ENCODE data around the gene JUN.

The JUN gene

DNA sequence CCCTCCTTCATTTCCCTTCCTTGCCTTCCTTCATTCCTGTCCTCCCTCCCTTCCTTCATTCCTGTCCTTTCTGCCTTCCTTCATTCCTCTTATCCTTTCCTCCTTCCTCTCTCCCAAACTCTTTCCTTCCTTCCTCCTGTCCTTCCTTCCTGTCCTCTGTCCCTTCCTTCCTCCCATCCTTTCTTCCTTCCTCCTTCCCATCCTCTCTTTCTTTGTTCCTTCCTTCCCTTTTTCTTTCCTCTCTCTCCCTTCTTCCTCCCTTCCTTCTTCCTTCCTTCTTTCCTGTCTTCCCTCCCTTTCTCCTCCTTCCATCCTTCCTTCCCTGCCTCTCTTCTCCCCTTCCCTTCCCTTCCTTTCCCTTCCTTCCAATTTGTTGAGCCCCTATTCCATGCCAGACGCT is 15.8 kb upstream of the JUN start:
- DNase-seq (ENCODE audit: insufficient read length, low spot score) (no peak), FAIRE-seq (no peak)
- TF ChIP-seq POLR2A (IDR thresholded peaks at IDR 0.05; ENCODE audit: low read depth, low read length), result no peak

DNA sequence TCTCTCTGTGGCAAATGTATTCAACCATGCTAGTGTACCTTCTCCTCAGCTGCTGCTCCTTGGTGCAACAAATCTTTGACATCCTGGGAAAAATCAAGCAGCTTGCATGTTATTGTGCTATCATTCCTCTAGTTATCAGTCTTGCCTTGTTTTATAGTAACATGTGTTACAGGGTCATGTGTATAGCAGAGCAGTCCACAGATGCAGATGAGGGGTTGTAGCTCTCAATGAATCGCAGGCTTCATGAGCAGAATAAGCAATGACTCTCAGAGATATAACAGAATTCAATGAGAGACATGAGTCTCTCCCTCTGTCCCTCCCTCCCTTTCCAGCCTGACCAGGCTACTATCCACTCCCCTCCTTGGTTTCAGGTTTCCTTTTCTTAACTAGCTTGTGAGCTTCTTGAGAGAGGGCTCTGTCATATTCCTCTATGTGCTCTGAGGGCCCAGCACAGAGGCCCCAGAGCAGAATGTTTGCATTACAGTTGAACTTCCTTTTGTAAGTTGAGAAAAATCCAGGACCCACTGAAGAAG is 15.1 kb upstream of the JUN start:
- DNase-seq (ENCODE audit: insufficient read length, low spot score), result no peak
- no peak for FAIRE-seq
- no peak for TF ChIP-seq POLR2A (IDR thresholded peaks at IDR 0.05; ENCODE audit: low read depth, low read length)

DNA sequence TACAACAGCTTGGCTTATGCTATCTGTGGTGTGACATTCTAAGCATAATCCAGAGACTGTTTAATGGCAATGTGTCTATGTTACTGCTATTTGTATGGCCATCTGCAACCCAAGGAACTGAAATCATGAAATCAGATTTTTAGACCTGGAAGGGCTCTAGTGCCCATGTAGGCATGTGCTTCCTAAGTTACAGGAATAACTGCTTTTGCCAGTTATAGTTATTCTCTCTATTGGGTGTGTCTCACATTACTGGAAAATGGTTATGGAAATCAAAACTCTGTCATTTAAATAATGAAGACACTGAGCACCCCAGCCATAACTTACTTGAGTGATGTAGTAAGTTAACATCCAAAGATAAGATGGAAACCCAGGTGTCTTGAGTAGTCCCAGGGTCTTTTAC is 12.6 kb upstream of the JUN start:
- no peak for TF ChIP-seq POLR2A (IDR thresholded peaks at IDR 0.05; ENCODE audit: low read depth, low read length)
- FAIRE-seq (no peak), DNase-seq (ENCODE audit: insufficient read length, low spot score) (no peak)

DNA sequence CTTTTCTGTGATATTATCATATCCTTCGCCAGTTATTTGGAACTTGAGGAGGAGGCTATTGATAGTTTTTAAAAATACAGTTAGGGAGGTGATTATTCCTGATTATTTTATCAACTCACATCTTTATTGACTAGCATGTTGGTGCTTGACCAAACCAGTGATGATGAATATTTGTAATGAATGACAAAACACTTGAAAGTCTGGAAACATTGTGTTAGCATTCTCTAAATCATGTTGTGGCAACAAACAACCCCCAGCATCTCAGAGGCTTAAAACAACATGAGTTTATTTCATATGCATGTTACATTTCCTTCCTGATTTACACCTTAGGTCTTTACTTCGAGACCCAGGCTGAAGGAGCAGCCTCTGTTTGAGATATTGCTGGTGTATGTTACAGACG is 10.7 kb upstream of the JUN start:
- FAIRE-seq, result no peak
- TF ChIP-seq POLR2A (IDR thresholded peaks at IDR 0.05; ENCODE audit: low read depth, low read length), result no peak
- no peak for DNase-seq (ENCODE audit: insufficient read length, low spot score)

DNA sequence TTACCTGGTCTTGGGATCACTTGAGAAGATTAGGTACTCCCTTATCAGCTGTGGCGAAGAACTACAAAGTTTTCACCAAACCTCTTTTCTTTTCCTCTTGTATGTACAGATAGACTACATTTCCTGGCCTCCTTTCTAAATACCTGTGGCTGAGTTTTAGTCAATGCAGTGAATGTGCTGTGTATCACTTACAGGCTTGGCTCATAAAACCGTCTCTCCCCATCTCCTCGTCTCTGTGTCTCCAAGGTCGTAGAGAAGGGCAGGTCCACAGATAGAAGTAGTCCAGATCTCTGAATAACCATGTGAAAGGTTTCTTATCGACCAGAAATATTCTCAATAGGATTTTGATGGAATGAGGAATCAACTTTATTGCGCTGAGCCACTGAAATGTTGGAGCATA is 9.0 kb upstream of the JUN start:
- no peak for TF ChIP-seq POLR2A (IDR thresholded peaks at IDR 0.05; ENCODE audit: low read depth, low read length)
- DNase-seq (ENCODE audit: insufficient read length, low spot score), result no peak
- FAIRE-seq, result no peak

DNA sequence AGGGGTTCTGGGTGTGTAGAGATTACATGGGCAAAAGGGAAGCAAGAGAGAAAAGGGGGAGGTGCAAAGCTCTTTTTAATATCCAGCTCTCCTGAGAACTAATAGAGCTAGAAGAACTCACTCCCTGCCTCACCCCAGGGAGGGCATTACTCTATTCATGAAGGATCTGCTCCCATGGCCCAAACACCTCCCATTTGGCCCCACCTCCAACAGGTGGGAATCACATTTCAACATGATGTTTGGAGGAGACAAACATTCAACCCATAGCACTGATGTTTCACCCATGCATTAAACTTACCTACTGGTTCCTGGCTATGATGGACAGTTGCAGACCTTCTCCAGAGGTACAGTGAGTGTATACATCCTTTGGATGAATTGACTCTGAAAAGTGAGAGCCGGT is 7.3 kb upstream of the JUN start:
- FAIRE-seq (no peak), DNase-seq (ENCODE audit: insufficient read length, low spot score) (no peak)
- no peak for TF ChIP-seq POLR2A (IDR thresholded peaks at IDR 0.05; ENCODE audit: low read depth, low read length)

DNA sequence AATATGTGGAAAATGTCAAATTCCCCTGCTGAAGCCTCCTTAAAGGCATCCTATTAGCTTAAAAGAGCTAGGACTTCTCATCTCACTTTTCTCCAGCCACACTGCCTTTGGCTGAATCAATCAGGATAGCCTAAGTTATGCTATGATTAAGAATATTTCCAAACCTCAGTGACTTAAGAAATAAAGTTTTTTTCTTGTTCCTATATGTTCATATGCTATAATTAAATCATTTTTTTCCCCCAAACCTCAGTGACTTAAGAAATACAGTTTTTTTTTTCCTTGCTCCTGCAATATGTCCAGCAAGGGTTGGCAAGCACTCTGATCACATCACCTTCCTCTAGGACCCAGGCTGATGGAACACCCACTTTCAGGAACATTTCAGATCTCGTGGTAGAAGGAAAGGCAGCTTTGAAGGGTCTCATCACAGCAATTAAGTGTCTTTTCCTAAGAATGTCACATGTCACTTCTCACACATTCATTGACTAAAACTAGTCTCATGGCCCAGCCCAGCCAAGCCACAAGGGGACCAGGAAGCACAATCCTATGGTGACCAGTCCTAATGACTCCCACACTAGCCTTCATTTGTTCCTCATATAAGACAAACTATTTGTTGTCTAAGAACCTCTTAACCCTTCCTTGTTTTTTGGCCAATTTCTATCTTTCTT is 6.3 kb upstream of the JUN start:
- no peak for TF ChIP-seq POLR2A (IDR thresholded peaks at IDR 0.05; ENCODE audit: low read depth, low read length)
- no peak for FAIRE-seq
- no peak for DNase-seq (ENCODE audit: insufficient read length, low spot score)

DNA sequence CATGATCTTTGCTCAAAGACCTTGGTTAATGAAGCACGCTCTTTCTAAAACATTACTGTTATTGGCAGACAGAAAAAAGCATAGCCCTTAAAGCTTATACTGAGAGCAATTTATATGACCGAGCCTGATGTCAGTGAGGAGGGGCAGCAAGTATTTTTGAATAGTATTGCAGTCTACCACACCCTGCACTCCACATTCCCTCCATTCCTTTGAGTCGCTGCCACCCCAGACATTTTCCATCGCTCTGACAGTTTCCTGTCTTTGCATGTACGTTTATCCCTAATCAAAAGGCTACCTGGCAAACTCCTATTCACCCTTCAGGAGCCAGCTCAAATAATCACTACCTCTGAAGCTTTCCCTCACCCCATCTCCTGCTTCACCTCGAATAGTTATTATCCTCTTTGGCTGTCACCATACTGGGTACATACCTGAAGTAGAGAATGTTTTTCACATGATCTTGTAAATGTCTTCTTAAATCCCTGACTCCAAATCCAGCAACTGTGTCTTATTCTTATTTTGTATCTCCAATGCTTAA is 5.5 kb upstream of the JUN start:
- DNase-seq (ENCODE audit: insufficient read length, low spot score), result no peak
- FAIRE-seq, result no peak
- no peak for TF ChIP-seq POLR2A (IDR thresholded peaks at IDR 0.05; ENCODE audit: low read depth, low read length)

DNA sequence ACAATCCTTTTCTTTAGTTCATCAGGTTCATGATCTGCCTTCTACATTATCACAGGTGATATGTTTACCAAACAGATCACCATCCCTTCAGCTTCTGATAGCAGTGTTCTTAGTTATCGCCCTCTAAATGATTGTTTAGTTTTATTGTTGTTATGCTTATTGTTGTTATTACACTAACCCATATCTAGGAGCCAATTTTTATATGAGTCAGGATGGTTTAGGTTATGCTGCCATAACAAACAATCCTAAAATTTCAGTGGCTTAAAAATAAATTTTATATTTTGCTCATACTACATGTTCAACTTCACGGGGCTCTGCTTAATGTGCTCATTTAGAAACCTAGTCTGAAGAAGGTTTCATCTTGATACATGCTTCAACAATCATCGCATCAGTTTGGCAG is 4.4 kb upstream of the JUN start:
- FAIRE-seq (no peak), DNase-seq (ENCODE audit: insufficient read length, low spot score) (no peak)
- TF ChIP-seq POLR2A (IDR thresholded peaks at IDR 0.05; ENCODE audit: low read depth, low read length), result no peak

DNA sequence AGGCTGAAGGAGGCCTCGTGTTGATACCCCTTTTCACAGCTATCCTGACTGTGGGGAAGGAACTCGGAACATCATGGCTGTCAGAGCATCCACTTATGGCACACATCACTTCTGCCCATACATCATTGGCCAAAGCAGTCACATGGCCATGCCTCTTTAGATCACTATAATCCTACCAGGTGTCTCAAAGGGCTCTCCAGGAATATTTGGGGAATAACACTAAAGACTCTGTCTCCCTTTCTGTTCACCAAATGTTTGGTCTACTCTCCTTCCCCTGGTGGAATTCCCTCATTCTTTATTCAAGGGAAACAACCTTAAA is 3.0 kb upstream of the JUN start:
- FAIRE-seq, result no peak
- TF ChIP-seq POLR2A (IDR thresholded peaks at IDR 0.05; ENCODE audit: low read depth, low read length), result no peak
- no peak for DNase-seq (ENCODE audit: insufficient read length, low spot score)

DNA sequence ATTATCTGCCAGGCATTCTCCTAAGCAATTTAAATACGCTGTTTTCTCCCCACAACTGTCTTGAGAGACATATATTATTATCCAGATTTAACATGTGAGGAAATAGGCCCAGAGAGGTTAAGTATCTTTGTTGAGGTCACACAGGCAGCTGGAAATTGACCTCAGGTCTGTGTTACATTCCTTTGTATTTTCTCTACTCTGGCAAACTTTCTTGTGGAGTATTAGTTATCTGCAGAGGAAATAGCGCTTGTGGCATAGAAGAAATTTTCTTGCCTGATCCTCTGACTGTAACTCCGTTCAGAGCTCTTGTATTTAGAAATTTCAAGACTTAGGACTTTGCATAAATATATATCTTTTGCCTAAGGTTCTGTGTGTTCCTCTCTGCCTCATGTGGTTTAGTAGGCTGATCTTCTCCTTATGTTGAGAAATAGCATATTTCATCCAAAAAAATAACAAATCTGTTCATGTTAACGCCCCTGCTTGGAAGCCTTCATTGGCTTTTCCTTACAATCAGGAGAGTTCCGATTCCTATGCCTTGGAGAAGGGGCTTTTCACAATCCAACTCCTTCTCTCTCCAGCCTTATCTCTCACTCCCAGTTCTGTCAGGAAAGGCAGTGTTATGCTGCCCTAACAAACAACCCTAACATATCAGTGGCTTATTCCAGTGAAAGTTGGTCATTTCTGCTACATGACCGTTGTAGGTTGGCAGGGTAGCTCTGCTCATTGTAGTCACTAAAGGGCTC is 2.5 kb upstream of the JUN start:
- DNase-seq (ENCODE audit: insufficient read length, low spot score) (no peak), FAIRE-seq (no peak)
- no peak for TF ChIP-seq POLR2A (IDR thresholded peaks at IDR 0.05; ENCODE audit: low read depth, low read length)

DNA sequence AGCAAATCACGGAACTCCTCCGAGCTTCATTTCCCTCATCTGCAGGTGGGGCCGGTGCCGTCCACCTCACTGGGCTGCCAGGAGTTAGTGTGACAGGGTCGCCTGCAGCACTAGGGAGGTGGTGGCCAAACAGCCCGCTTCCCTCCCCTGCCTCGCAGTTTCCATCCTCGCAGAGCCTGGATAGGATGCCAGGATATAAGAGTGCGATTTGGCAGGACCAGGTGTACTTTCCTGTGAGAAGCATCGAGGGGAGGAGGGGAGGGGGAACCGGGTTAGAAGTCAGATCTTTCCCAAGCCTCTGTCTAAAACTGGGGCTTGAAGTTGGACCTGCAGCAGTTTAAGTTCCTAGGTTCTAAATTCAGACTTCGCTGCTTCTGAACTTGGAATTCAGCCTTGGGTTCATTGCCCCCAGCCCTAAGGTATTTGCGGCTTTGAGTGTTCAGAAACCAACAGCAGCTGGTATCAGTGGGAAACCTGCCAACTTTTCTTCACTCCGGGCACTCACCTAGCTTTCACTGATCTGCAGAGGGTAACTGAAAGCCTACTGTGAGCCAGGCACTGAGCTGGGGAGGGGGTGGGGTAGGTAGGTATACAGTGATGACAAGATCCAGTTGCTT is 1.7 kb upstream of the JUN start:
- DNase-seq (ENCODE audit: insufficient read length, low spot score), result no peak
- FAIRE-seq, result no peak
- TF ChIP-seq POLR2A (IDR thresholded peaks at IDR 0.05; ENCODE audit: low read depth, low read length), result peak; percentile 38

DNA sequence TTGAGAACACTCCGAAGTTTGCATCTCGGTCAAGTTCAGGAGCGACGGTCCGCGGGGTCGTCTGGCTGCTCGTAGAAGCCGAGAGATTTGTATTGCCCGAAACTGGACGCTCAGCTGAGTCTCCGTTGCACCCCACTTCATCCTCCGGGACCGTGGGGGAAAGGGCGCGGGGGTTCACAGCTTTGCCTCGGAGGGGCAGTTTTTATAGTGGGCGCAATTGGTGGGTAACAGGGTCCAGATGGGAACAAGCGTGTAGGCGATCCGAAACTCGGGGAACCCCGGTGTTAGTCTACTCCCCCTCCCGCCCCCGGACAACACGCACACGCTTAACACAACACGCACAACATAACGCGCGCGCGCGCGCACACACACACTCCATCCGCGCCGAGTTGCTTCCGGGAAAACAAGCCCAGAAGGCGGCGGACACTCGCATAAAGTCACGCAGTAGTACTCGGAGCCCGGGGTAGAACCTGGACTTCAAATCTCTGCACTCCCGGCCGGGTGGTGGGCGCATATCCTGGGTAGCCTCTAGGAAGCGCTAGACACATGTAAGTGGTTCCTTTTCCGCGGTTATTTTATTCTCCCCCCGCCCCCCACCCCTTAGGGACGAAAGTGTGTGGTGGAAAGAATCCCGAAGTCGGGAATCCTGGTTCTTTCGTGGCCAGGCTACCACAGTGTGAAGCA is 1.1 kb upstream of the JUN start:
- DNase-seq (ENCODE audit: insufficient read length, low spot score) (no peak), FAIRE-seq (no peak)
- peak; percentile 4; the same call in 1 of the 2 replicates for TF ChIP-seq POLR2A (IDR thresholded peaks at IDR 0.05; ENCODE audit: low read depth, low read length)
